Renal cortex interstitium (tissue), 11 donors: Measurements from ENCODE around the gene ROBO1. TPM values are rescaled to one million over a fixed set of nuclear protein-coding genes. Genes with fewer than 3 reads are reported as not detected.

Source experiments
- DNase-seq, 11 donors: peaks; one replicate each; pipeline ENCODE4 v3.0.0-alpha.2; 2013; ENCODE audit warnings: low read depth in 9 of 11, low spot score in 4 of 11; ENCODE audit errors: extremely low read depth in 1 of 11
- polyA plus RNA-seq, 3 donors: library from polyadenylated mRNA; unstranded; fragments of 120-200 nt; gene quantifications; one replicate each; pipeline ENCODE4 v1.2.1, GENCODE V29; 2013; ENCODE audit not compliant: insufficient read length in 3 of 3

The ROBO1 gene
- polyA plus RNA-seq, 3 donors = 106 to 124 (median 118) TPM

DNA sequence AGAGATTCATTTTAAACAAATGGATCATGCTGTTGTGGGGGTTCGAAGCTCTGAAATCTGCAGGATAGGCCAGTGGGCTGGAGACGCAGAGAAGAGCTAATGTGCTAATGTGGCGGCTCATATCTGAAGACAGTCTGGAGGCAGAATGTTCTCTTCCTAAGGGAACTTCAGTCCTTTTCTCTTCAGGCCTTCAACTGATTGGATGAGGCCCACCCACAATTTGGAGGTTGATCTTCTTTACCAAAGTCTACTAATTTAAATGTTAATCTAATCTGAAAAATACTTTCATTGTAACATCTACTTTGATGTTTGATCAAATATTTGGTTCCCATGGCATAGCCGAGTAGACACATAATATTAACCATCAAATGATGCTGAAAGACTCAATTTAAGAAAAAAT lies 940.2 kb downstream of the ROBO1 start:
- no peak for DNase-seq

DNA sequence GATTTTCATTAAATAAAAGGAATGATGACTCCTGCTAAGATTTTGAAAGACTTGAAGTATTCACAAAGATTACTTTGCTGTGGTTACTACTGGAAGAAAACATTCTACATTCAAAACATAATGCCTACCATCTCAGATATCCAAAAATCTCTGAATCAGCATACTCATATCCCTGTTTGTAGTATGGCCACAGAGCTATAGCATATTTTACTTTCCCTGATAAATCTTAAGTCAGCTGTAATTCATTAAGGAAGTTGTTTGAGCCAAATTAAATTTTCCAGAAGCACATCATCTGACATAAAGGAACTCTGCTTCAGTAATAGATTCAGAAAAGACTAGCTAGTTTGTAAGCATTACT lies 942.0 kb downstream of the ROBO1 start:
- DNase-seq = no peak

DNA sequence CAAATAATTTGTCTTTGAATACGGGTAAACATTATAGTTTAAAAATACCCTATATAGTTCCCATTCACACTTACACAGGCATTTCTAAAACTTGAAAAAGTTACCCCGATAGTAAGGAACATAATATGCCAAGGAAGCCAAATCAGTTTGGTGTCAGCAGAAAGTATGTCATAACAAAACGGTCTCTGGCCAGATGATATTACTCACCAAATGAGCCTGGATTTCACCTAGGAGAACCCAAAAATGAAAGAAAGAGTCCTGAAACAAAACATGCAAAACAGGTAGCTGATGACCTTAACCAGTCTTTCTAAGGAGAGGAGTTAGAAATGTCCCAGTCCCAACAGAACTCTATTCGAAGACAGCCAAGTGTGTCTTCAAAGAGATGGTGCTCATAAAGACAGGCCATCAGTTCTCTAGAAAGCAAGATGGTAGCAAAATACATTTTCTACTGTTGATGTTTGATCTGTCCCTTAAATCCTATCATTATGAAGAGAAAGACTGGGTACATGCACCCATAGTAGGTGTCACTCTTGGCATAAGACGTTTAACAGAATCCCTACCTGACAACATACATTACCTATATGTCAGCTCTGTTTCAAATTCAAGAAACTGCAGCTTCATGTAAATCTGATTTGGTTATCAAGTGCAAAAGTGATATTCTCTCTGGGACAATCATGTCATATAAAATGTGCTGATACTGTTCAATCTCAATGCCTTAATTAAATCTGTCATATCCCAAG lies 942.5 kb downstream of the ROBO1 start:
- no peak for DNase-seq

DNA sequence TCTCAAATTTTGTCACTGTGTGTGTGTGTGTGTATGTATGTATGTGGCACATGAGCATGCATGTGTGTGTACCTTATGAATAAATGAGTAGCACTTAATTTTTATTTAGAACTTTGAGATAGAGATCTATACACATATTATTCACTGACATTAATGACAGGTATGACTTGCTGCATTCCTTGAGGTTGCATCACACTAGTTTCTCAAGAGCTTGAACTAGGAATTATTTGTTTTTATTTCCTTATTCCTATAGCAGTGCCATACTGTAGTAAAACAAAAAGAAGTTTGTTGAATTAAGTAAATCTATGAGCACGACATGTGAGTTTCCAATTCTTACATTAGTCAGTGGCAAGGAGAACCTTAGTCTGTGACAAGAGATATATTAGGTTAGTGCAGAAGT lies 943.9 kb downstream of the ROBO1 start:
- DNase-seq = no peak

DNA sequence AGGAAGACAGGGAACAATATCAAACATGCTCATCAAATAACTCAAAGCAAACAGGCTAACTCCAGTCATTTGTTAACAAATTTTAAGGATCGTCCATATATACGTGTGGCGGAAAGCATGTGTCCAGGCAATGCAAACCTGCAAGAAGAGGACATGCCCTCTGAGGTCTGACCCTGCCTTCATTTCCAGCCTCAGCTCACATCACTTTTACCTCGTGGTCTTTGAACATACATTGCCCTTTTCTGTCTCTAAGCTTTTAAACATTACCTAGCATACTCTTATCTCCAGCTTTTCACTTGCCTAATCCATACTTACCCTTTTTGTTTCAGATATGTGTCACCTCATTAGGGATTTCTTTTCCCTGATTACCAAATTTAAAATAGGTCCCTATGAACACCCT lies 944.4 kb downstream of the ROBO1 start:
- no peak for DNase-seq

DNA sequence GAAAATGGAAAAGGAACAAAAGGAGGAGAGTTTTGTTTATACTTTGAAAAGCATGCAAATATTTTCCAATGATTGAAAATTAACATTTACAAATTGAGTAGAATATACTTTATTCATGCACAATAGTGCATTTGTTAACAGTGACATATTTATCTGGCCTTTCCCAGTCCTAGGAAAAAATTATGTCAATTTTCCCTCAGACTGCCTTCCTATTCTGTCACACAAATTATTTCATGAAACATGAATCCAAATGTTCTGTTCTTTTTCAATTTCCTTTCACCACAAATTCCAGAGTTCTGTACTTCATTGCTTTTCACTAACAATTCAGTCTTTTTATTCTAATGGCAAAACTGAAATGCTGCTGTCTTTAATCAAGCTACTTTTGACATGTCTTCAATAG lies 945.1 kb downstream of the ROBO1 start:
- no peak for DNase-seq

DNA sequence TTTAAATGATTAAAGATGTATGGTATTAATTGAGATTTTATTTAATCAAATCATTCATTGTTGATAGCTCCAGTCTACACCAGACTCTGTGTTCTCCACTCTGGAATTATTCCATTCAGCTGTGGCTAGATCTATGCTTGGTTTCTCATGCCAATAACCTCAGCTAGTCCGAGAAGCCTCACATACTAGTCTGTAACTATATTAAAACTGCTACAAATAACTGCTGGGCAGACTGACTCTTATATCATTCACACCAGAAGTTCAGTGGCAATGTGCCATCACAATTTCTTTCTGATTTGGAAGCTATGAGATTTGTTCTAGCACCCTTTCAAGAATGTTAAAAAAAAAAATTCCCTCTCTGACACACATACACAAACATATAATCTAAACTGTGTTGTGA lies 947.3 kb downstream of the ROBO1 start:
- DNase-seq = no peak

DNA sequence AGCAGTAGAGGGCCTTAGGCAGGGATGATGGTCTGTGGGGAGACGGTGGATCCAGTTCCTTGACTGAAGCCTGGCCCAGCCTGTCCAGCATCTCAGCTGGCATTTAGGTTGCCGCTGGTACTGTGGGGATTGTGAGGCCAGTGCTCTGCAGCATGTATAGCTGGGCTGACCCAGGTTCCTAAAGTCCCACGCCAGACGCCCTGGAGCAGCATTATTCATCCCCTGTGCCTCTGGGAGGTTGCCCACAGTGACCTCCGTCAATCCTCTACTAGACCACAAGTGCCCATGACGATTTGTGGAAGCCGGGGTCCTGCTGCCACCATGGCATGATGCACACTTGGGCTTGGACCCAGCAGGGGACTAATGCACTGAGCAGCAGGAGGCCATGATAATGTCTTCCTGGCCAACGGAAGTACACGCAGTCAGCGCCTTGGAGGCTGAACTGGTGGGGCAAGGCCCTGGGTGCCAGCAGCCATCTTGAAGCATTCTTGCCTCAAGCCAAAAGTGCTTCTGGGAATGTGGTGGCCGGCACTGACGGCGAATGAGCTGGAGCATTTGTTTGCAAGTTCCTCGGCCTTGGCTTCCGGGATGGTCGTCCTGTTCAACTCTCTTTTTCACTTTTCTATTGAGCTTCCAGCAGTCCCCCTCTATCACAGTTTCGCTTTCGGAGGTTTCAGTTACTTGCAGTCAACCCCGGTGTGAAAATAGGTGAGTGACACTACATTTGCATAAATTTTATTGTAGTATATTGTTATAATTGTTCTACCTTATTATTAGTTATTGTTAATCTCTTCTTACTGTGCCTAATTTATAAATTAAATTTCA lies 949.4 kb downstream of the ROBO1 start:
- no peak for DNase-seq

DNA sequence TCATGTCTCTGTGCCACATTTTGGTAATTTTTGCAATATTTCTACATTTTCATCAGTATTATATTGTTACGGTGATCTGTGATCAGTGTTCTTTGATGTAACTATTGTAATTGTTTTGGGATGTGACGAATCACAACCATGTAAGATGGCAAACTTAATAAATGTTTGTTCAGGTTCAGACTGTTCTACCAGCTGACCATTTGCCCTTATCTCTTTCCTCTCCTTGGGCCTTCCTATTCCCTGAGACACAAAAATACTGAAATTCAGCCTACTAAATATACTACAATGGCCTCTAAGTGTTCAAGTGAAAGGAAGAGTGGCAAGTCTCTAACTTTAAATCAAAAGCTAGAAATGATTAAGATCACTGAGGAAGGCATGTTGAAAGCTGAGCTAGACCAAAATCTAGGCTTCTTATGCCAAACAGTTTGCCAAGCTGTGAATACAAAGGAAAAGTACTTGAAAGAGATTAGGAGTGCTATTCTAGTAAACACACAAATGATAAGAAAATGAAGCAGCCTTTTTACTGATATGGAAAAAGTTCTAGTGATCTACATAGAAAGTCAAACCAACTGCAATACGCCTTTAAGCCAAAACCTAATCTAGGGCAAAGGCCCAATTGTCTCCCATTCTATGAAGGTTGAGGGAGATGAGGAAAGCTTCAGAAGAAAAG lies 952.8 kb downstream of the ROBO1 start:
- no peak for DNase-seq

DNA sequence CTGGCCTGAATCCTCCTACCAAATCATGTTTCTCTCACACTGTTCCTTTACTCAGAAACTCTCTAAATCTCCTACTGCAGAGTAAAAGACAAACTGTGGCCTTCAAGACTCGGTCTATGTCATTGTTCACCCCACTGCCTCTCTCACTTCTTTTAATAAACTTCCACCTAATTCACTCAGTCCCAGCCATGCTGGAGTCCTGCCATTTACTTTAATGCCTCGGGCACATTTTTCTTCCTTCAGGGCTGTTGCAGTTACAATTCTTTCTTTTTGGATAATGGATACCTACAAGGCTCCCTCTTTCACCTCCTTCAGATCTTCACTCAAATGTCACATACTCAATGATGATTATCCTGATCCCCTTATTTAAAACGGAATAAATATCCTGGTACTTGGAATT lies 955.6 kb downstream of the ROBO1 start:
- no peak for DNase-seq

DNA sequence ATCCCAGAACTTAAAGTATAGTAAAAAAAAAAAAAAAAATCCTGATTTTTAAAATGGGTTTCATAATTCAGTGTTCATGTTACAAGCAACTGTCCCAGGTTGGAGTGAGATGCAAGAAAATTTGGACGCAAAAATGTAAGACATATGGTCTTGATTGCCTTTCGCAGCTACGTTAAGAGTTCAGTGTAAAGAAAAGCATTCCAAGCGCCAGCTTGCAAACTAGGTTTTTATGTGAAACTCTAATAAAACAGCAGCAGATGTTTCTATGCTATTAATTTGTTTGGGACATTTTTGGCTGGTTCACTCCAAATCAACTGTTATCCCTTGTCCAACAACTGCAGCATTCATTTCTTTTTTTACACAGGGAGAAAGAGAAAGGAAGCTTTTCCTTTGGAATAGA lies 957.8 kb downstream of the ROBO1 start:
- peak in 4 of 11 donors; percentile 9 to 28 (median 23) for DNase-seq

DNA sequence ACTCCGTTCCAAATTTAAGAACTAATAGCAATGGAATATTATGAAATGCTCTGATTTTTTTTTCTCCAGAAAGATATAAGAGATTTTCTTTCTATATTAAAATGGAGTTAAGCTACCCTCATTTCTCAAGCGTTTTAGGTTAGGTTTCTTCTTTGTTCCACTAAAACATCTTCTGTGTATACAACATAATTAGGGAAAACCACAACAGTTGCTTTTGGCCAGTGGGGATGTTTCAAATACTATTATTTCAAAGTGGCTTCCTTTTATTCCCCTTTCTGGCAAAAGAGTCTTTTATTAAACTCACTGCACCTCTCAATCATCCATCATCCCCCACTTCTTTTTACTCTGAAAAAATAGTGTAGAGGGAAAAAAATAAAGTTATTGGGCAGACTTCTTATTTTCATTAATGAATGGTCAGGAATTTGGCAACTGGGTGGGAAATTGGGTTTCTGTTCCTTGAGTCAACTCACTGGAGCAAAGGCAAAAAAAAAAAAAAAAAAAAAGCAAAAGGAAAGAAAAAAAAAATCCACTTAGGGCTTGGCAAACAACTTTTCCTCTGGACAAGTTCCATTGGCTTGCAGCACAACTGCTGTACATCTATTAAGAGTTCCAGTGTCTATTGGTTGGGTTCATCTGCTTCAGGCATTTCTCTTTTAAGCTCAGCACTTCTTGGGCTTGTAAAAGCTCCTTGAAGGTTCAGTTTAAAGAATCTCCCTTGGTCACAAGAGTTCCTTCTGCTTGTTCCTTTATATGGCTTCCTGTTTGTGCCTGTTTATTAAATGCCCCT lies 963.4 kb downstream of the ROBO1 start:
- peak in 2 of 11 donors; percentile 12 to 16 for DNase-seq

DNA sequence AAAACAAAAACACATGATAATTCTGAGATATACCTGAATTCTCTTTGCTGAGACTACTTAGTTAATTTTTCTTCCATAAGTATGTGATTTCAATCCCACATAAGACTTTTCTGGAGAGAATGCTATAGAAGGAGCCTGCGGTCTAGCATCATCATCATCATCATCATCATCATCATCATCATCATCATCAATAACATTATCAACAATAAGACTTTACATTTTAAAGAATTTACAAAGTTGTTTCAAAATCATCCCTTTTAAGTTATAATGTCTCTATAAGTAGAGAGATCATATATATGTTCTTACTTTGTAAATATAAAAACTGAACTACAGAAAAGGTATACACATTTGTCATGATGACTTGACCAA lies 965.3 kb downstream of the ROBO1 start:
- DNase-seq = no peak

DNA sequence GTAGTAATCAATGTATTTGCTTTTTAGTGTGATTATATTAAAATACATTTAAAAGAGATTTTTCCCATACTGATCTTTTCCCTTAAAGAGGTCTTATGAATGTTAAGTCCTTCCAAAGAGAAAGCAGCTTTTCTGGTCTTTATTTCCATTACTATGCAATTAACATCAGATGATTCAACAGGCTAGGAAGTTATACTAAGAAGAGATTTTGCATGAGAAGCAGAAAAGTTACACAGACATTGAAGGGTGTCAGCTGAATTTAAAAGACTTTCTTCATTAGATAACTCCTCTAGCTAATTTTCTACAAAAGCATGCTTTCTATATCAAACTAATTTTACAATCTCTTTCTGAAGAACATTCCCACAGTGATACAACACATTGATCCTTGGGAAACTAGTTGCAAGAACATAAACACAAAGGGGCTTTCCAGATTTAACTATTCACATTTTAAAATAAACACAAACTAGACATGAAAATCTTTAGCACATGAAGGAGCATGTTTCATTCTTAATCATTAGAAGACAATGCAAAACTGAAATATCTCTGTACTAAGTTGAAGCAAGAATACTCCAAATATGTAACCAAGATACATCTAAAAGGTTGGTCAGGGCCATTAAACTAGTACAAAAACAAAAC lies 965.8 kb downstream of the ROBO1 start:
- DNase-seq = no peak

DNA sequence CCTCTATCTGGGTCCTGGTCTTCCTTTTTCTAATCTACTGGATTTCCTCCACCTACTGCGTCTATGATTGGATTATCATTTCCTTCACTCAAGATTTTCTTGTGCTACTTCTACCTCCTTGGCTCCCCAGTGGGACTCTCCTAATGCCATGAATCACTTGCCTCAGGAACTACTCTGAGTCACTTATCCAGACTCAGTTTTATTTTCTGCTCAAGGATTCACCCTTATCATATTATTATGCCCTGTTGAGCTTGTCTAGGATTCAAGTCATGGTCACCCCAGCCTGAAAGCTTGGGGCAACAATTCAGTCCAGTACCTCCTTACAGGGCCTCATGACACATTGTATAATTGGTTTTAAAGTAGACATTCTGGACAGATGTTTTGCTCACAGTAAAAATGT lies 968.1 kb downstream of the ROBO1 start:
- no peak for DNase-seq

DNA sequence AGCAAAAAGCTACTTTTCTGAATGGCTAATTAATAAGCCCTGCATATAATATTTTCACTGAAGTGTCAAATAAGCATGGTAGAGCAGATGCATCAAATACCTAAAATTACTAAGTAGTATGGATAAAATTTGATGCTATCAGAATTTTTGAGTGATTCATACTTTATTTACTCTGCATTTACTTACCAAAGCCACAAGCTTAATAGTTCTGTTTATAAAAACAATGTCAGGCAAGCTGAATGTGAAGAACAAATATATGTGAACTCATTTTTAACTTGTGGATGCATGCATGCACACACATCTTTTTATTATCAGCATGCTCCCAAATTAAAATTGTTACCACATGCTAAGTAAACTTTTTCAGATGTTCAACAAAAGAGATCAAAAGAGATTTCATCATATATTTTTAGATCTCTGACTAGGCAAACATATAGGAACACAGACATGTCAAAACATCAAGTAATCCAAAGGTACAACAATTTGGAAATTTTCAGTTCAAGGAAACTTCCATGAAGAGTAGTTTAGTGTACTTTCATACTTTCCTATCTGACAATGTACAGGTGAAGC lies 969.4 kb downstream of the ROBO1 start:
- no peak for DNase-seq

DNA sequence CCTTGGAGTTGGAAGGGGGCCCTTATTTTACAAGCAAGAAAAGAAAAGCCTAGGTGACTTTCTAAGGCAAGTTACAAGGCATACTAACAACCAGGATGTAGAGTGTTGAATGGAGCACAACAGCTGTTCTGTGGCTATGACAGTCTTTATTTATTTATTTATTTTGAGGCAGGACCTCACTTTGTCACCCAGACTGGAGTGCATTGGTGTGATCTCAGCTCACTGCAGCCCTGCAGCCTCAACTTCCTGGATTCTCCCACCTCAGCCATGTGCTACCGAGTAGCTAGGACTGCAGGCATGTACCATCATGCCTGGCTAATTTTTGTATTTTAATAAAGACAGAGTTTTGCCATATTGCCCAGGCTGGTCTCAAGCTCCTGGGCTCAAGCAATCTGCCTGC lies 973.4 kb downstream of the ROBO1 start:
- no peak for DNase-seq

DNA sequence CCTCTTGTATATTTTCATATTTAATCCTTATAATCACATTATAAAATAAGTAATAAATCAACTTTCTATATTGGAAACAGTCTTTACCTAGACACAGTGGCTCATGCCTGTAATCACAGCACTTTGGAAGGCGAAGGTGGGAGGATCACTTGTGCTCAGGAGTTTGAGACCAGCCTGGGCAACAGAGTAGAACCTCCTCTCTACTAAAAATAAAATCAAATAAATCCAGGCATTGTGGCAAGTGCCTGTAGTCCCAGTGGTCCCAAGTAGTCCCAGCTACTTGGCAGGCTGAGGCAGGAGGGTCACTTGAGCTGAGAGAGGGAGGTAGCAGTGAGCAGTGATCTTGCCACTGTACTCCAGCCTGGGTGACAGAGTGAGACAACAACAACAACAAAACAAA lies 975.1 kb downstream of the ROBO1 start:
- peak in 1 of 11 donors; percentile 16 for DNase-seq

DNA sequence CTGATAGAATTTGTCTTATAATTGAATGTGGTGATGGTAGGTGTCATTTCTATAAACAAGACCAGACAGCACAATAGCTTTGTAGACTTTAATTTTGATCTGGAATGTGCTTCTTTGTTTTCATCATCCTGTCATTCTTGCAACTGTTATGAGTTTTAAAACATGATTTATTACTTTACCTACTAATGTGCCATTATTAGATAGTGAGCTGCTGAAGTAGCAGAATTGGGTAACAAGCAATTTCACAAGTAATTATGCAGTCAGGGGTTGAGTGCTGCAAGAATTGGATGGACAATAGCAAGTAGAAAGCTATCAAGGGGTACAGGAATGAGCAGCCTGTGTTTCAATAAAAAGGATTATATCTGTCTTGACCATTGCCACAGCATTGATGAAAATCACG lies 975.6 kb downstream of the ROBO1 start:
- no peak for DNase-seq
